ENCODE measurements around the gene PSME3IP1.
"Not testable (repeated sequence)": the region's sequence is repeated elsewhere in the genome, so short reads cannot be mapped to it uniquely, and the experiment has no call there.

The PSME3IP1 gene

GRCh38 chr16:57115514-57116182 lies 70.2 kb downstream of the PSME3IP1 start:
- no peak for DNase-seq (ENCODE audit: low read depth)
- H3K4me3 ChIP-seq (ENCODE audit: low read length) = no peak overlapping the region
- TF ChIP-seq CTCF (IDR thresholded peaks at IDR 0.05; ENCODE audit: insufficient read depth, low read depth, low read length, missing control alignments) = no peak

GRCh38 chr16:57115168-57115513 lies 70.7 kb downstream of the PSME3IP1 start:
- H3K4me3 ChIP-seq (ENCODE audit: low read length) = no peak overlapping the region
- DNase-seq (ENCODE audit: low read depth) = no peak
- TF ChIP-seq CTCF (IDR thresholded peaks at IDR 0.05; ENCODE audit: insufficient read depth, low read depth, low read length, missing control alignments) = no peak

- no peak for TF ChIP-seq CTCF (IDR thresholded peaks at IDR 0.05; ENCODE audit: insufficient read depth, low read depth, low read length, missing control alignments)
- no peak overlapping the region for H3K4me3 ChIP-seq (ENCODE audit: low read length)
- DNase-seq (ENCODE audit: low read depth) = no peak
These were observed 72.2 kb downstream of the PSME3IP1 start for GRCh38 chr16:57113664-57114063.

GRCh38 chr16:57113042-57113453 lies 72.8 kb downstream of the PSME3IP1 start:
- no peak for TF ChIP-seq CTCF (IDR thresholded peaks at IDR 0.05; ENCODE audit: insufficient read depth, low read depth, low read length, missing control alignments)
- H3K4me3 ChIP-seq (ENCODE audit: low read length) = no peak overlapping the region
- no peak for DNase-seq (ENCODE audit: low read depth)

- H3K4me3 ChIP-seq (ENCODE audit: low read length) = no peak overlapping the region
- DNase-seq (ENCODE audit: low read depth) = no peak
- TF ChIP-seq CTCF (IDR thresholded peaks at IDR 0.05; ENCODE audit: insufficient read depth, low read depth, low read length, missing control alignments) = no peak
These were observed 73.3 kb downstream of the PSME3IP1 start for GRCh38 chr16:57112403-57113041.

GRCh38 chr16:57111420-57111819 lies 74.4 kb downstream of the PSME3IP1 start:
- TF ChIP-seq CTCF (IDR thresholded peaks at IDR 0.05; ENCODE audit: insufficient read depth, low read depth, low read length, missing control alignments) = no peak

GRCh38 chr16:57110937-57111336 lies 74.9 kb downstream of the PSME3IP1 start:
- no peak for TF ChIP-seq CTCF (IDR thresholded peaks at IDR 0.05; ENCODE audit: insufficient read depth, low read depth, low read length, missing control alignments)
- DNase-seq (ENCODE audit: low read depth) = no peak
- H3K4me3 ChIP-seq (ENCODE audit: low read length) = no peak overlapping the region

More at GRCh38 chr16:57111420-57111819, 74.4 kb downstream of the PSME3IP1 start:
- H3K4me3 ChIP-seq (ENCODE audit: low read length) = no peak overlapping the region
- no peak for DNase-seq (ENCODE audit: low read depth)

GRCh38 chr16:57109259-57110105 lies 76.4 kb downstream of the PSME3IP1 start:
- not testable (repeated sequence) for DNase-seq (ENCODE audit: low read depth); H3K4me3 ChIP-seq (ENCODE audit: low read length)
